Activated naive CD4-positive, alpha-beta T cell treated with anti-CD3 and anti-CD28 coated beads, Interleukin-2, amount 50 U/mL, for 24 hours (primary cell): ENCODE data around the gene NR3C1.

Experiments
- H3K27ac Mint-ChIP-seq: one replicate; pipeline ENCODE4 v1.8.0; 2021; ENCODE audit warnings: mild to moderate bottlenecking, mixed read lengths
- H3K27me3 Mint-ChIP-seq: one replicate; pipeline ENCODE4 v1.8.0; 2021; ENCODE audit warnings: mixed read lengths
- H3K36me3 Mint-ChIP-seq: one replicate; pipeline ENCODE4 v1.8.0; 2021; ENCODE audit warnings: mixed read lengths
- H3K4me1 Mint-ChIP-seq: one replicate; pipeline ENCODE4 v1.8.0; 2021; ENCODE audit warnings: mixed read lengths
- H3K4me3 Mint-ChIP-seq: one replicate; pipeline ENCODE4 v1.8.0; 2021; ENCODE audit warnings: mild to moderate bottlenecking, mixed read lengths
- H3K9me3 Mint-ChIP-seq: one replicate; pipeline ENCODE4 v1.8.0; 2021; ENCODE audit warnings: mixed read lengths

The NR3C1 gene

DNA sequence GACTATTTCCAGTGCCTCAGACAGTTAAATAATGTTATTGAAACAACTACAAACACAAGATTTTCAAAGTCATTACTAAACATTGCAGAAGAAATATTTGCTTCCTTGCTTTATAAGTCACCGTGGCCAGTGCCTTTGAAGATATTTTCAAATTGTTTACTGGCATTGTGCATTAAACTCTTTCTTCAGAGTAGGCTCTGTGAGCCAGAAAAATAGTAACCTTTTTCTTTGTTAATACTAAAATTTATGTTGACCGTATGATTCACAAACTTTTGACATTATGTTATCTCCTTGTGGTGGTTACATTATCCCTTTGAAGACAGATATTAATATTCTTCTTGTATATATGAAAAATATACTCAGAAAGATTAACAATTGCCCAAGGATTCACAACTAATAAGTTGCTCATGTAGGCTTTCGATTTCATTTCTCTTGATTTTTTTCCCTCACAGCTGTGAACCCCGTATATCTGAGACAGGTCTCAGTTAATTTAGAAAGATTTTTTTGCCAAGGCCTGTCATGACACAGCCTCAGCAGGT lies 140.1 kb downstream of the NR3C1 start:
- H3K36me3 Mint-ChIP-seq, result peaks cover 4% of the 10 kb centered on the region
- H3K4me3 Mint-ChIP-seq, result no peak overlapping the region
- peaks cover 7% of the 10 kb centered on the region for H3K9me3 Mint-ChIP-seq
- peaks cover 8% of the 10 kb centered on the region for H3K4me1 Mint-ChIP-seq
- H3K27me3 Mint-ChIP-seq, result no peaks in the 10 kb centered on the region
- H3K27ac Mint-ChIP-seq, result no peak overlapping the region

DNA sequence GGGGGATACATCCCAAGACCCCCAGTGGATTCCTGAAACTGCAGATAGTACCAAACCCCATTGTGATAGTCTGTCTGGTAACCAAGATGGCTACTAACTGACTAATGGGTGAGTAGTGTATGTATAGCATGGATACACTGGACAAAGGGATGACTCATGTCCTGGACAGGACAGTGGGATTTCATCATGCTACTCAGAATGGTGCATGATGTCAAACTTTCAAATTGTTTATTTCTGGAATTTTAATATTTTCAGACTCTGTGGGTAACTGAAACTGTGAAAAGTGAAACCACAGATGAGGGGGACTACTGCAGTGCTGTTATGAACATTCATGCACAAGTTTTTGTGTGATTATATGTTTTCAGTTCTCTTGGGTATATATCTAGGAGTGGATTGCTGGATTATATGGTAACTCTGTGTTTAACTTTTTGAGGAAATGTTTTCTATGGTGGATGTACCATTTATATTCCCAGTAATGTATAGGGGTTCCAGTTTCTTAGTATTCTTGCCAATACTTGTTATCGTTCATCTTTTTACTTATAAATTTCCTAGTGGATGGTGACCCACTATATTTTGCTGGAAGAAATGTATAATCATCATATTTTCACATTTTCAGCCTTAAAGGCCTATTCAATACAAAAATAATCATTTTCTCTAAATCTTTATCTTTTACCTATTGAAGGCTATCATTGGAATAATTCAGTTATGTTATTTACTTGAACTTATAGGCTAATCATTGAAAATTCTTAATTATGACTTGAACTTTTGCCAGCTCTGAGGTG lies 140.9 kb downstream of the NR3C1 start:
- peaks cover 8% of the 10 kb centered on the region for H3K4me1 Mint-ChIP-seq
- no peak overlapping the region for H3K4me3 Mint-ChIP-seq
- no peak overlapping the region for H3K27ac Mint-ChIP-seq
- H3K9me3 Mint-ChIP-seq, result no peaks in the 10 kb centered on the region
- H3K27me3 Mint-ChIP-seq, result no peaks in the 10 kb centered on the region
- peaks cover 2% of the 10 kb centered on the region for H3K36me3 Mint-ChIP-seq

DNA sequence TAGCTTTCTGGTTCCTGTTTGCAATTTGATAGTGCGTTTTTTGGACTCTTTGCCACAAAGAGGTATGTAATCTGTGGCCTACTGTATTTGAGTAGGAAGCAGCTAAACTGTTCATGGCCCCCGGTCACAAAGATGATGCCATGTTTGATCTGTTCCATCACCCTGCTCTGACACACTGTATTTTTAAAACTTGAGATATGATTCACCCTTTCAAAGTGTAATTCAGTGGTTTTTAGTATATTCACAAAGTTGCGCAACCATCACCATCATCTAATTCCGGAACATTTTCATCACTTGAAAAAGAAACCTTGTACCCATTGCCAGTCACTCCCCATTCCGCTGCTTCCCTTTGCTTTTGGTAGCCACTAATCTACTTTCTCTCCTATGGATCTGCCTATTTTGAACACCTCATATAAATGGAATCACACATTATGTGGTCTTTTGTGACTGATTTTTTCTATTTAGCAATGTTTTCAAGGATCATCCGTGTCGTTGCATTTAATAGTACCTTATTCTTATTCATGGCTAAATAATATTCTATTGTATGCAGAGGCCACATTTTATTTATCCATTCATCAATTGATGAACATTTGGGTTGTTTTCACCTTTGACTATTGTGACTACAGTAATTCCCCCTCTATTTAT lies 141.6 kb downstream of the NR3C1 start:
- peaks cover 2% of the 10 kb centered on the region for H3K36me3 Mint-ChIP-seq
- peak overlapping the region; percentile 25 for H3K27ac Mint-ChIP-seq
- H3K9me3 Mint-ChIP-seq, result no peaks in the 10 kb centered on the region
- peaks cover 8% of the 10 kb centered on the region for H3K4me1 Mint-ChIP-seq
- no peak overlapping the region for H3K4me3 Mint-ChIP-seq
- H3K27me3 Mint-ChIP-seq, result no peaks in the 10 kb centered on the region

DNA sequence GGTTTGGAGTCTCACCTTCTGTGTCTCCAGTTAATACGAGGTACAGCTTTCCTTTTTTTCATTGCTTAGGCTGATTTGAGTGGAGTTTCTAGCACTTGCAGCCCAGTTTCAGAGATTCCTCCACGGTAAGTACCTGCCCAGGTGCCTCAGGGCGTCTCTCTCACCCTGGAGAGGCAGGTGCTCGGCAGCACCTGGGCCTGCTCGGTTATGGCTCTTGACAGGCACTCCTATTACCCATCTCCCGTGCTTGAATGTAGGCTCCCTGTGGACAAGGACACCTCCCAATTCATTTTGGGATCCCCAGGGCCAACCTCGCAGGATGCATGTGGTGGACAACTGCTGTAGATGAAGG lies 144.3 kb downstream of the NR3C1 start:
- Mint-ChIP-seq H3K36me3 (no peaks in the 10 kb centered on the region), H3K27me3 (no peaks in the 10 kb centered on the region), H3K27ac (no peak overlapping the region), H3K4me3 (no peak overlapping the region), H3K4me1 (peaks cover 8% of the 10 kb centered on the region), H3K9me3 (no peaks in the 10 kb centered on the region)

DNA sequence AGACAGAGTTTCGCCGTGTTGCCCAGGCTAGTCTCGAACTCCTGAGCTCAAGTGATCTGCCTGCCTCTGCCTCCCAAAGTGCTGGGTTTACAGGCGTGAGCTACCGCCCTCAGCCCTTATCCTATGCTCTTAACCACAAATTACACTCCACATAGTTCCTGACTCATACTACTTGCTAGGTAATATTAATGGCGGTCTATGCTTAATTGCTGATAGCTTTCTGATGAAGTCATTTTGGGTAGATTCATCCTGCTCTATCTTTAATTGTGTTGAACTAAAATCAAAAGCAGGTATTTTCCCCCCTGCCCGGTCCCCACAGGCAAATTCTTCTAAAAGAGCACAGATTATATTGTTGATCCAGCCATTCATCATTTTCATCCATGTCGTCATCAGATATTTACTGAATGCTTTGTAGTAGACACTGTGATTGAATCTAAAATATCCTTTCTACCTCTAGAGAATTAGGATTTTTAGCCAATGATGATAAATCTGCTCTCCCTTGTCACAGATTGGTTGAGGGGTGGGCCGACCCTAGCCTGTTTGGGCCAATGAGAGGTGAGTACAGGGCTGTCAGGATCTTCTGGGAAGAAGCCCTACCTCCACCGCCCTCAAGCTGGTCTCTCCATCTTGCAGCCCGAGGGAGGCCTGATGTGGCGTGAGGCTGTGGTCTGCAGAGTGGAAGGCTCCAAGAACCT lies 144.8 kb downstream of the NR3C1 start:
- no peaks in the 10 kb centered on the region for H3K27me3 Mint-ChIP-seq
- H3K4me1 Mint-ChIP-seq, result peaks cover 8% of the 10 kb centered on the region
- no peaks in the 10 kb centered on the region for H3K36me3 Mint-ChIP-seq
- no peaks in the 10 kb centered on the region for H3K9me3 Mint-ChIP-seq
- no peak overlapping the region for H3K4me3 Mint-ChIP-seq
- no peak overlapping the region for H3K27ac Mint-ChIP-seq

DNA sequence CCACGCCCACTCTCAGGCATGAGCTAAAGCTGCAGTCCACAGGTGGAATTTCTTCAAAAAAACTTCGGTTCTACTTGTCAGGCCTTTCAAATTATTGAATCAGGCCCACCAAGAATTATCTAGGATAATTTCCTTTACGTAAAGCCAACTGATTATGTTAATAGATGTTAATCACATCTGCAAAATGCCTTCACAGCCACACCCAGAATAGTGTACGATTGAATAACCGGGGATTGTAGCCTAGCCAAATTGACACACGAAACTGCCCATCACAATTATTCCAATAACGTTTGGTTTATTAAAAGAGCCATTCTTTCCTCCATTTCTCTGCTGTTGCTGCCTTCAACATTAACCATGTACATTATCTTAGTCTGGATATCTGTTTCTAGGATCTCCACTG lies 148.7 kb downstream of the NR3C1 start:
- Mint-ChIP-seq H3K36me3 (no peaks in the 10 kb centered on the region), H3K27me3 (no peaks in the 10 kb centered on the region)

DNA sequence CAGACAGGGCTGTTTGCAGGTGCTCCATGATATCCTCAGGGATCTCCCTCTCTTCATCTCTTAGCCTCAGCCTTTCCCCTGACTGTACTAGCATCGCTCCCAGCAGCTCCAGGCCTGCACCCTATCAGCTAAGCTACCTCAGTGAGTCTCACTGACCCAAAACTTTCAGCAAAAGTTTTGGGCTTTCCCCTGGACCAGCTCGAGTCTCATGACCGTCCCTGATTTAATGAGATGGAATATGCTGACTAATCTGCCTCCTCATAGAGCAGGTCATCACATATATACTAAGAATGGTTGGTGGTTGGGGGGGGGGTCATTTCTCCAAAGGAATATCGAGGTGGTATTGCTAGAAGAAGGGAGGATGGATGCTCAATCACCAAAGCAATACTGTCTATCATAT lies 151.5 kb downstream of the NR3C1 start:
- Mint-ChIP-seq H3K27me3 (no peaks in the 10 kb centered on the region), H3K36me3 (no peaks in the 10 kb centered on the region), H3K4me1 (no peaks in the 10 kb centered on the region), H3K27ac (no peak overlapping the region), H3K4me3 (no peak overlapping the region), H3K9me3 (no peaks in the 10 kb centered on the region)

More for the DNA sequence above, 148.7 kb downstream of the NR3C1 start:
- H3K4me1 Mint-ChIP-seq, result no peaks in the 10 kb centered on the region
- H3K9me3 Mint-ChIP-seq, result no peaks in the 10 kb centered on the region
- no peak overlapping the region for H3K27ac Mint-ChIP-seq
- H3K4me3 Mint-ChIP-seq, result no peak overlapping the region

DNA sequence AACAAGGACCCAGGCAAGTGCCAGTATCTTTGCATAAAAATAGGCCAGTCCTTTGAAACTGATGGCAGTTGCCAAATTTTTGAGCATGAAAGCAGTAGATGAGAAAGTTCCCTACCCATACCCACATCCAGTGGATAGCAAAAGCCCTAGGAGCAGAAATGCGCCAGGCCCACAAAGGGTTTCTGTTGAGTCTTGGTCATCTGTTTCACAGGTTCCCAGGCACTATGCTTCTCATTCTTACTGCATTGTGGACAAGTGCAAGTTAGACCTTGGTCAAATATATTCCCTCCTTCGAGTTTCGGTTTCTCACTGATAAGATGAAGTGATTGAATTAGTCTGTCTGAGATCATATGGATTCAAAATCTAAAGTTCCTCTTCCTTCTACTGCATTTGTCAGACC lies 152.3 kb downstream of the NR3C1 start:
- Mint-ChIP-seq H3K27ac (no peak overlapping the region), H3K9me3 (no peaks in the 10 kb centered on the region), H3K27me3 (no peaks in the 10 kb centered on the region), H3K36me3 (no peaks in the 10 kb centered on the region), H3K4me1 (no peaks in the 10 kb centered on the region), H3K4me3 (no peak overlapping the region)

DNA sequence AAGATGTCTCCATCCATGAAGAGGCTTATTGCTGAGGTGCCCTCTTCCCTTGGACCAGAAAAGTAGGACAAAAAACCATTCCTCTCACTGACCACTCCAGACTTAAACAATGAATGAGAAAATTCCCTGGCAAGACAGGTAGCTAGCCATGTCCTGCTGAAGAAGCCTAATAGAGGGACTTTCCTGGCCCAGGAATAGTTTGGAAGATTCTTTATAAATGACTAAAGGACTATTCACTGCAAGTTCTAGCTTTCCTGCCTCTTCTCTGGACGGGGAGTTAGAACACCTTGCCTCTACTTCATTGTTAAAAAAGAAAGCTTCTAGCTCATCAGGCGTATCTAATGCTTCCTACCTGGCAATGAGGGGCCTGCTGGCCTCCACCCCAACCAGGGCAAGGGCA lies 153.6 kb downstream of the NR3C1 start:
- Mint-ChIP-seq H3K4me3 (no peak overlapping the region), H3K4me1 (no peaks in the 10 kb centered on the region), H3K27ac (no peak overlapping the region), H3K27me3 (no peaks in the 10 kb centered on the region), H3K36me3 (peaks cover 3% of the 10 kb centered on the region), H3K9me3 (peaks cover under 1% of the 10 kb centered on the region)

DNA sequence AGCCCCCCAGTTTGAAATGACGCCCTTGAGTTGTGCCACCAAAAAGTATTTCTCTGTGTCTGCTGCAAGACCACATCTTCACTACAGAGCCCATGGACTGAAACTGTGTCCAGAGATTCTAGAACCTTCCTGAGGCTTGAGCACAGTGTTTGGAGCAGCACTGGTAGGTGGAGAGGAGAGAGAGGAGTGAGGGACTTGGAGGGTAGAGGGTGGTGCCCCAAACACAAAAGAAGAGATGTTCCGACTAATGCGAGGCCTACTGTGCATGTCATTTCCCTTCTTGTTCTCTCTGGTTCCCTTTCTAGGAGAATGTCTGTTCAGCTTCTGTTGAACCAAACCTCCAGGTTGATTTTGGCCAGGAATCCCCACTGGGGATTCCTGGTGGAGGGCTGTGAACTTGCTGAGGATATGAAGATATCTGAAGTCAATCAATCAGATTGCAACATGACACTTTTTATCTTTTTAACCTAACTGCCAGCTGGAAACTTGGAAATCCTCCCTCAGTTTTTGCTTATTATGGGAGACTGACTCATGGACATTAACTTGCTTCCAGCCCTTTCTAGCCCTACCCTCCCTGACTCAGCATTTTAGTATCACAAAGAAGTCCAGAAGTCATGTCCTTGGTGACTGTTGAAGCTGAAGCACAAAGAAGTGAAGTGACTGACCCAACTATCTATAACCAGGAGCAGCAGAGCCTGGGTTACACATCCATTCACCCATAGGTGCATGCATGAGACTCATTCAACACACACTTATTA lies 154.5 kb downstream of the NR3C1 start:
- H3K9me3 Mint-ChIP-seq, result peaks cover 7% of the 10 kb centered on the region

DNA sequence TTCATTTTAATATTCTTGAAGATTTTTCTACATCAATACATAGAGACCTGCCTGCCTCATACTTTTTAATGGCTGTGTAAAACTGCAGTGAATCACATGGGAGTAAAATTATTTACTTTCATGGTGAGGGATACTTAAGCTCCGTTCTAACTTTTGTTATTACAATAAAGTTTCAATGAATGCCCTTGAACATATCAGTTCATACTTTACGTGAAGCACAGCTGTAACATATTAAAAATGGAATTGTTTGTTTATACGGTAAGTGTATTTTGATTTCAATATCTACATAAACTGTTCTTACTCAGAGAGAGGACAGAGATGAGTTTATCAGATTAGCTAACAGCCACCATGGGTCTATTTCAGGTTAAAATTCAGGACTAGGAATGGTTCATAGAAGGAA lies 155.1 kb downstream of the NR3C1 start:
- H3K27me3 Mint-ChIP-seq, result no peaks in the 10 kb centered on the region
- peaks cover 7% of the 10 kb centered on the region for H3K9me3 Mint-ChIP-seq
- H3K36me3 Mint-ChIP-seq, result peaks cover 6% of the 10 kb centered on the region
- no peak overlapping the region for H3K27ac Mint-ChIP-seq
- no peaks in the 10 kb centered on the region for H3K4me1 Mint-ChIP-seq
- H3K4me3 Mint-ChIP-seq, result no peak overlapping the region

More for the DNA sequence above, 154.5 kb downstream of the NR3C1 start:
- H3K27me3 Mint-ChIP-seq, result no peaks in the 10 kb centered on the region
- H3K27ac Mint-ChIP-seq, result no peak overlapping the region
- no peak overlapping the region for H3K4me3 Mint-ChIP-seq
- H3K36me3 Mint-ChIP-seq, result peaks cover 6% of the 10 kb centered on the region
- no peaks in the 10 kb centered on the region for H3K4me1 Mint-ChIP-seq

DNA sequence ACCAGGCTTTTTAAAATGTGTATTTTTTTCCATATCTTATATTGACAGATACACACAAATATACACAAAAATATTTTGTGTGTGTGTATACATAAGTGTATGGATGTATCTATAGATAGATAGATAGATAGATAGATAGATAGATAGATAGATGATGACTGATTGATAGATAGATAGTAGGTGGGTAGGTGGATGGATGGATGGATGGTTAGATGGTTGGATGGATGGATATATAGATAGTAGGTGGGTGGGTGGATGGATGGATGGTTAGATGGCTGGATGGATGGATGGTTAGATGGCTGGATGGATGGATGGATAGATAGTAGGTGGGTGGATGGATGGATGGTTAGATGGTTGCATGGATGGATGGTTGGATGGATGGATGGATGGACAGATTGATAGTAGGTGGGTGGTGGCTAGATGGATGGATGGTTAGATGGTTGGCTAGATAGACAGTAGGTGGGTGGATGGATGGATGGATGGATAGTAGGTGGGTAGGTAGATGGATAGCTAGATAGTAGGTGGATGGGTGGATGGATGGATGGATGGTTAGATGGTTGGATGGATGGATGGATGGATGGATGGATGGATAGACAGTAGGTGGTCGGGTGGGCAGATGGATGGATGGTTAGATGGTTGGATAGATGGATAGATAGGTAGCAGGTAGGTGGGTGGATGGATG lies 156.2 kb downstream of the NR3C1 start:
- Mint-ChIP-seq H3K27ac (no peak overlapping the region), H3K4me1 (no peaks in the 10 kb centered on the region), H3K36me3 (peaks cover 6% of the 10 kb centered on the region), H3K27me3 (no peaks in the 10 kb centered on the region), H3K9me3 (peaks cover 7% of the 10 kb centered on the region), H3K4me3 (no peak overlapping the region)

DNA sequence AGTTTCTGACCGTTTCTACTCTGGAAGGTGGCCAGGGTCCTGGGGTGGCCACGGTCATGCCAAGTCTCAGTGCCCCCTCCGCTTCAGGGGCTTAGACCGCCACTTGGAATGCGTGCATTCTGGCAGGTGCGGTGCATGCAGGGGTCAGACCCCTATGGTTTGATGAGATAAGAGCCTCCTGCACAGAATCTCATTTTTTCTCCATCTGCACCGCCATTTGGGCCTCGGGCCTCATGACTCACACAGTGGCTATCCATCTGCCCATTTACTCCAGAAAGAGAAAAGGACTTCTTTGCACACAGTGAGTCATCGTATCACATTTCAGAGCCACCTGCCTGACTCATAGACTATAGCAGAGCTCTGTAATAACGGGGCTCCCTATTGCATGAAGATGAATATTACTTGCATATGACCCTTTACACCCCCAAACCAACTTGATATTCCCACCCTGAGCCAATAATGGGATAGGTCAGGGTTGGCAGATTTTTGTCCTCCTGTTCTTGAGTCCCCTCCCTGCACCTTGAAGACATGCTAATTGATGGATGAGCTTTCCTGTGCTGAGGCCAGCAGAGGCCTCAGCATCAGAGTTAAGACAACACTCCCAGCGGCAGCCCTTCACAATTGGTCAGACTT lies 157.4 kb downstream of the NR3C1 start:
- H3K4me1 Mint-ChIP-seq, result no peaks in the 10 kb centered on the region
- H3K27me3 Mint-ChIP-seq, result no peaks in the 10 kb centered on the region
- H3K9me3 Mint-ChIP-seq, result peaks cover 7% of the 10 kb centered on the region
- H3K4me3 Mint-ChIP-seq, result no peak overlapping the region
- peaks cover 6% of the 10 kb centered on the region for H3K36me3 Mint-ChIP-seq
- no peak overlapping the region for H3K27ac Mint-ChIP-seq

DNA sequence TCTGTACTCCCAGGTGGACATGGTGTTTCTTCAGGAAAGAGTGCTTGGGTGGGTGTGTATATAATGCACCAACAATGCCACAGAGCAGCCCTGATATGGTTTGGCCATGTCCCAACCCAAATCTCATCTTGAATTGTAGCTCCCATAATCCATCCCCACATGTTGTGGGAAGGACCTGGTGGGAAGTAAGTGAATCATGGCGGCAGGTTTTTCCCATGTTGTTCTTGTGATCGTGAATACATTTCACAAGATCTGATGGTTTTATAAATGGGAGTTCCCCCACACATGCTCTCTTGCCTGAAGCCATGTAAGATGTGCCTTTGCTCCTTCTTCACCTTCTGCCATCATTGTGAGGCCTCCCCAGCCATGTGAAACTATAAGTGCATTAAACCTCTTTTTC lies 158.5 kb downstream of the NR3C1 start:
- Mint-ChIP-seq H3K4me3 (no peak overlapping the region), H3K27me3 (no peaks in the 10 kb centered on the region), H3K36me3 (peaks cover 6% of the 10 kb centered on the region), H3K9me3 (peaks cover 7% of the 10 kb centered on the region), H3K27ac (no peak overlapping the region), H3K4me1 (no peaks in the 10 kb centered on the region)
